Keratinocyte (primary cell): ENCODE measurements around the gene TNS4.

ENCODE experiments used
- EZH2 ChIP-seq: IDR thresholded peaks from one replicate; pipeline ENCODE4 v1.6.1; 2012; ENCODE audit warnings: inconsistent platforms, mild to moderate bottlenecking, low read length, moderate library complexity
- TF ChIP-seq, protein P1 (sequence below), 3 experiments: IDR thresholded peaks in 1 of 3; conservative IDR thresholded peaks in 1 of 3; optimal IDR thresholded peaks in 1 of 3; 2 replicates in 2 of 3; 3 replicates in 1 of 3; pipeline versions ENCODE3 to v1.5.1; 2011; ENCODE audit warnings: low read length in 3 of 3, mild to moderate bottlenecking in 3 of 3, moderate library complexity in 2 of 3, control low read depth in 1 of 3, inconsistent platforms in 1 of 3; ENCODE audit not compliant: insufficient read depth in 2 of 3; ENCODE audit errors: extremely low read depth in 1 of 3

DNA sequence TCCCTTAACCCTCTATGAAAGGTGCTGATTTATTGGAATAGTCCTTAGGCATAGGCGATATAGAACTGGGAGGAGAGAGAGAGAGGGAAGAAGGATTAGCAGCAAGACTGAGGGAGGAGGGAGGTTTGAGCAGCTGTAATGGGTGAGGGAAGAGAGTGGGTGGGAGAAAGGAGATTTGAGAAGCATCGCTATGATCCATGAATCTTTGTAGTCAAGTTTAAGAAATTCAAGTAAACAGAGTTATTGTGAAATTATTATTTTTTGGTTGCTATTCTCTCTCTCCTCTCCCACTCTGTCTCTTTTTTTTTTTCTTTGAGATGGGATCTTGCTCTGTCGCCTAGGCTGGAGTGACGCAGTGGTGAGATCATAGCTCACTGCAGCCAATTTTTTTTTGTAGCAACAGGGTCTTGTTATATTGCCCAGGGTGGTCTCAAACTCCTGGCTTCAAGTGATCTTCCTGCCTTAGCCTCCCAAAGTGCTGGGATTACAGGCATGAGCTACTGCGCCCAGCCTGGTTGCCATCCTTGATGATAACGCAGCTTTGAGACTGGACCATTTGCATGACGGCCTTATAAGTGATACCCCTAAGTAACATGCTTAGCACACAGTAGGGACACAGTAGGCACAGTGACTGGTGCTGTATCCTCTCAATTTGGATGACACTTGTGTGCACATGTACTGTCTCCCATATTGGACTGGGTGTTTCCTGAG, 21.0 kb upstream of the TNS4 start:
- TF ChIP-seq EZH2, result no peak
- TF ChIP-seq, protein P1, sequence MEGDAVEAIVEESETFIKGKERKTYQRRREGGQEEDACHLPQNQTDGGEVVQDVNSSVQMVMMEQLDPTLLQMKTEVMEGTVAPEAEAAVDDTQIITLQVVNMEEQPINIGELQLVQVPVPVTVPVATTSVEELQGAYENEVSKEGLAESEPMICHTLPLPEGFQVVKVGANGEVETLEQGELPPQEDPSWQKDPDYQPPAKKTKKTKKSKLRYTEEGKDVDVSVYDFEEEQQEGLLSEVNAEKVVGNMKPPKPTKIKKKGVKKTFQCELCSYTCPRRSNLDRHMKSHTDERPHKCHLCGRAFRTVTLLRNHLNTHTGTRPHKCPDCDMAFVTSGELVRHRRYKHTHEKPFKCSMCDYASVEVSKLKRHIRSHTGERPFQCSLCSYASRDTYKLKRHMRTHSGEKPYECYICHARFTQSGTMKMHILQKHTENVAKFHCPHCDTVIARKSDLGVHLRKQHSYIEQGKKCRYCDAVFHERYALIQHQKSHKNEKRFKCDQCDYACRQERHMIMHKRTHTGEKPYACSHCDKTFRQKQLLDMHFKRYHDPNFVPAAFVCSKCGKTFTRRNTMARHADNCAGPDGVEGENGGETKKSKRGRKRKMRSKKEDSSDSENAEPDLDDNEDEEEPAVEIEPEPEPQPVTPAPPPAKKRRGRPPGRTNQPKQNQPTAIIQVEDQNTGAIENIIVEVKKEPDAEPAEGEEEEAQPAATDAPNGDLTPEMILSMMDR (optimal IDR thresholded peaks at IDR 0.05 in 1 of 3, IDR thresholded peaks at IDR 0.05 in 1 of 3, conservative IDR thresholded peaks at IDR 0.05 in 1 of 3; ENCODE audit: extremely low read depth in 1 of 3, insufficient read depth in 2 of 3, low read length in 3 of 3), result no peak
